Measurements from ENCODE around the gene PLD1. TPM values are rescaled to one million over a fixed set of nuclear protein-coding genes. Genes with fewer than 3 reads are reported as not detected.
"Not testable (repeated sequence)": the region's sequence is repeated elsewhere in the genome, so short reads cannot be mapped to it uniquely, and the experiment has no call there.

PLD1 gene
- polyA plus RNA-seq, 4 donors, result 35.9 to 99.1 (median 72.1) TPM

GRCh38 chr3:171748064-171748924 lies 62.0 kb downstream of the PLD1 start:
- no peak for FAIRE-seq
- H3K4me1 ChIP-seq (ENCODE audit: control insufficient read depth in 3 of 3, insufficient read depth in 2 of 3, low read depth in 1 of 3, low read length in 2 of 3), result peaks cover 3 to 44% (median 6%) of the 10 kb centered on the region in 3 donors
- peak overlapping the region in 1 of 3 donors; percentile 29 for H3K27ac ChIP-seq (ENCODE audit: low read depth in 1 of 3, low read length in 2 of 3)
- H3K9me3 ChIP-seq (ENCODE audit: control insufficient read depth in 2 of 2, insufficient read depth in 1 of 2, low read depth in 1 of 2, low read length in 1 of 2), result peaks cover 0 to 9% of the 10 kb centered on the region in 2 donors
- no peak overlapping the region for H3K4me3 ChIP-seq (ENCODE audit: low read depth in 1 of 3, low read length in 3 of 3)
- H3K27me3 ChIP-seq (ENCODE audit: control insufficient read depth in 3 of 3, insufficient read depth in 3 of 3, low read length in 3 of 3), result no peaks in the 10 kb centered on the region
- DNase-seq, result peak in 1 of 2 donors; percentile 55
- WGBS, 3 donors, result 26 to 46% (median 39%) methylated on average over 7 of the region's 7 CpGs
- peaks cover 0 to 27% (median 0%) of the 10 kb centered on the region in 3 donors for H3K36me3 ChIP-seq (ENCODE audit: control insufficient read depth in 3 of 3, insufficient read depth in 2 of 3, low read depth in 1 of 3, low read length in 3 of 3)

DNA sequence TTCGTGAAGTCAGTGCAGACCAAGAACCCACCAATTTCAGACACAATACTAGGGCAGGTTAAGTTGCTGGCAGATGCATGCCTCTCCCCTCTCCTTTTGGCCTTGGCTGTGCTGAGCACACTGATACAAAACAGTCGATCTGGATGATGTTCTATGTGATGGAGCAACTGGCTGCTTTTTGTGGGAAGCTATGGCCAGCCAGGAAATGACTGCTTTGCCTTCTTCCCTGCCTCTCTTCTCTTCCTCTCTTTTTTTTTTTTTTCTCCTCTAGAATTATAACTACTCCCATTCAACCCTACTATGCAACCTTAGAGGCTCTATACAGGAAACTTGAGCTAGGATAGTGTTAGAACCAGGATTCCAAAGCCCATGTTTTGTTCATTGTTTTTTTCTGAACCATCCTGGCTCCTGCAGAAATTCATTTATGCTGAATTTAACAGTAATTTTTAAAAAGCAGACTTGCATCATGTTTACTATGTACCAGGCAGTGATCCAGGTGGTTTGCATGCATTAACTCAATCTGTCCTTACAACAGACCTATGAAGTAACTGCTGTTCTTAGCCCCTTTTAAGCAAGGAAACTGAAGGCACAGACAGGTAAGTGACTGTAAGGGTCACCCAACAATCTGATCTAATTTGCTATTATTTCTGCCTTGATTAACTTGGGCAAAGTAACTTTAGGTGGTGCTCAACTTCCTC lies 62.9 kb downstream of the PLD1 start:
- DNase-seq, result no peak
- H3K36me3 ChIP-seq (ENCODE audit: control insufficient read depth in 3 of 3, insufficient read depth in 2 of 3, low read depth in 1 of 3, low read length in 3 of 3), result peaks cover 0 to 27% (median 0%) of the 10 kb centered on the region in 3 donors
- H3K4me1 ChIP-seq (ENCODE audit: control insufficient read depth in 3 of 3, insufficient read depth in 2 of 3, low read depth in 1 of 3, low read length in 2 of 3), result peaks cover 4 to 41% (median 6%) of the 10 kb centered on the region in 3 donors
- H3K9me3 ChIP-seq (ENCODE audit: control insufficient read depth in 2 of 2, insufficient read depth in 1 of 2, low read depth in 1 of 2, low read length in 1 of 2), result peaks cover 0 to 9% of the 10 kb centered on the region in 2 donors
- 61 to 85% (median 75%) methylated on average over 2 of the region's 2 CpGs for WGBS, 3 donors
- no peaks in the 10 kb centered on the region for H3K27me3 ChIP-seq (ENCODE audit: control insufficient read depth in 3 of 3, insufficient read depth in 3 of 3, low read length in 3 of 3)
- H3K27ac ChIP-seq (ENCODE audit: low read depth in 1 of 3, low read length in 2 of 3), result peak overlapping the region in 1 of 3 donors; percentile 30
- FAIRE-seq, result no peak
- no peak overlapping the region for H3K4me3 ChIP-seq (ENCODE audit: low read depth in 1 of 3, low read length in 3 of 3)

GRCh38 chr3:171746320-171747222 lies 63.7 kb downstream of the PLD1 start:
- not testable (repeated sequence) for H3K4me3 ChIP-seq (ENCODE audit: low read depth in 1 of 3, low read length in 3 of 3); H3K27ac ChIP-seq (ENCODE audit: low read depth in 1 of 3, low read length in 2 of 3); FAIRE-seq; H3K9me3 ChIP-seq (ENCODE audit: control insufficient read depth in 2 of 2, insufficient read depth in 1 of 2, low read depth in 1 of 2, low read length in 1 of 2); H3K27me3 ChIP-seq (ENCODE audit: control insufficient read depth in 3 of 3, insufficient read depth in 3 of 3, low read length in 3 of 3); DNase-seq
- Histone ChIP-seq H3K4me1 (ENCODE audit: control insufficient read depth in 3 of 3, insufficient read depth in 2 of 3, low read depth in 1 of 3, low read length in 2 of 3) (peaks cover 3 to 43% (median 6%) of the 10 kb centered on the region in 3 donors), H3K36me3 (ENCODE audit: control insufficient read depth in 3 of 3, insufficient read depth in 2 of 3, low read depth in 1 of 3, low read length in 3 of 3) (peaks cover 0 to 31% (median 0%) of the 10 kb centered on the region in 3 donors)
- 87 to 92% (median 88%) methylated on average over 11 of the region's 11 CpGs for WGBS, 3 donors

DNA sequence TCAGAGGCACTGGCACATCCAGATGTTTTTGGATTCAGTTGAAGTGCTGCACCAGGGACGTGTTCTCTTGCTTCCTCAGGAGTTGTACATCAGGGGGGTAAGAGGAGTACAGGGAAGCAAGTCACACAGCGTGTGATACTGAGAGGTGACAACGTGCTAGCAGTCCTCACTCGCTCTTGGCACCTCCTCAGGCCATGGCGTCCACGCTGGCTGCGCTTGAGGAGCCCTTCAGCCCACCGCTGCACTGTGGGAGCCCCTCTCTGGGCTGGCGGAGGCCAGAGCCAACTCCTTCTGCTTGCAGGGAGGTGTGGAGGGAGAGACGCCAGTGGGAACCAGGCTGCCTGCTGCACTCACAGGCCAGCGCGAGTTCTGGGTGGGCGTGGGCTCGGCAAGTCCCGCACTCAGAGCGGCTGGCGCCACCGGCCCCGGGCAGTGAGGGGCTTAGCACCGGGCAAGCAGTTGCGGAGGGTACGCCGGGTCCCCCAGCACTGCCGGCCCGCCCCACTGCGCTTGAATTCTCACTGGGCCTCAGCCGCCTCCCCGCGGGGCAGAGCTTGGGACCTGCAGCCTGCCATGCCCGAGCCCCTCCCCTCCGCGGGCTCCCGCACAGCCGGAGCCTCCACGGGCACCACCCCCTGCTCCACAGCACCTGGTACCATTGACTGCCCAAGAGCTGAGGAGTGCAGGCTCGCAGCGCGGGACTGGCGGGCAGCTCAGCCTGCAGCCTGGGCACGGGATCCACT lies 64.5 kb downstream of the PLD1 start:
- Histone ChIP-seq H3K27ac (ENCODE audit: low read depth in 1 of 3, low read length in 2 of 3) (no peak overlapping the region), H3K4me3 (ENCODE audit: low read depth in 1 of 3, low read length in 3 of 3) (no peak overlapping the region), H3K27me3 (ENCODE audit: control insufficient read depth in 3 of 3, insufficient read depth in 3 of 3, low read length in 3 of 3) (no peaks in the 10 kb centered on the region), H3K36me3 (ENCODE audit: control insufficient read depth in 3 of 3, insufficient read depth in 2 of 3, low read depth in 1 of 3, low read length in 3 of 3) (peaks cover 0 to 31% (median 0%) of the 10 kb centered on the region in 3 donors), H3K4me1 (ENCODE audit: control insufficient read depth in 3 of 3, insufficient read depth in 2 of 3, low read depth in 1 of 3, low read length in 2 of 3) (peaks cover 6 to 47% (median 6%) of the 10 kb centered on the region in 3 donors), H3K9me3 (ENCODE audit: control insufficient read depth in 2 of 2, insufficient read depth in 1 of 2, low read depth in 1 of 2, low read length in 1 of 2) (peaks cover 0 to 9% of the 10 kb centered on the region in 2 donors)
- FAIRE-seq (no peak), DNase-seq (no peak)
- 90 to 94% (median 91%) methylated on average over 30 to 40 of the region's 40 CpGs for WGBS, 3 donors

DNA sequence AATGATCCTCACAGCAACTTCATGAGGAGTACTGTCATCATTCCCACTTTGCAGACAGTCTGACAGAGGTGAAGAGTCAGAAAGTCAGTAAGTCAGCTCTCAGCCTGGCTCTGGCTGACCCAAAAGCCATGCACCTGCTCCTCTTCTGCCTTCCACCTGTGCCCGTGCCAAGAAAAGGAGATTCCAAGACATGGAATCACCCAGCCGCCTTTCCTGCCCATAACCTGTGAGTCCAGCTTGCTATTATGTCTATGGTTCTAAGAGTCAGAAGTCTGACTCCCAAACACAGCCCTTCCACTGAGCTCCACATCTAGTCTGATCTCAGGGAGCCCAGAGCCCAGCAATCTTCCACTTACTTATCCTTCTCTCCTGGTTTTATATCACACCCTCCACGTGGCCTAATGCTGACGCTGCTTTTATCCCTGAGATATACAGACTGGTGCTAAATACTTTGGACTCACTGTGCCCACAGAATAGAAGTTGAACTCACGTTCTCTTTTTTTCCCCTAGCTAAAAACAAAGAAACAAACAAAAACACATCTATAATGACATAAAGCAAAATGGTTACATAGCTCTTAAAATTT lies 66.0 kb downstream of the PLD1 start:
- H3K36me3 ChIP-seq (ENCODE audit: control insufficient read depth in 3 of 3, insufficient read depth in 2 of 3, low read depth in 1 of 3, low read length in 3 of 3), result peaks cover 0 to 31% (median 0%) of the 10 kb centered on the region in 3 donors
- H3K4me1 ChIP-seq (ENCODE audit: control insufficient read depth in 3 of 3, insufficient read depth in 2 of 3, low read depth in 1 of 3, low read length in 2 of 3), result peaks cover 6 to 46% (median 8%) of the 10 kb centered on the region in 3 donors
- WGBS, 3 donors, result 18 to 60% (median 44%) methylated on average over 5 of the region's 5 CpGs
- no peaks in the 10 kb centered on the region for H3K27me3 ChIP-seq (ENCODE audit: control insufficient read depth in 3 of 3, insufficient read depth in 3 of 3, low read length in 3 of 3)
- H3K27ac ChIP-seq (ENCODE audit: low read depth in 1 of 3, low read length in 2 of 3), result peak overlapping the region in 1 of 3 donors; percentile 48
- no peak for FAIRE-seq
- no peak overlapping the region for H3K4me3 ChIP-seq (ENCODE audit: low read depth in 1 of 3, low read length in 3 of 3)
- peak; percentile 57 to 85 for DNase-seq
- H3K9me3 ChIP-seq (ENCODE audit: control insufficient read depth in 2 of 2, insufficient read depth in 1 of 2, low read depth in 1 of 2, low read length in 1 of 2), result peaks cover 0 to 9% of the 10 kb centered on the region in 2 donors

- DNase-seq, result no peak
- 83 to 88% (median 84%) methylated on average over 10 of the region's 10 CpGs for WGBS, 3 donors
- Histone ChIP-seq H3K36me3 (ENCODE audit: control insufficient read depth in 3 of 3, insufficient read depth in 2 of 3, low read depth in 1 of 3, low read length in 3 of 3) (peaks cover 0 to 31% (median 0%) of the 10 kb centered on the region in 3 donors), H3K9me3 (ENCODE audit: control insufficient read depth in 2 of 2, insufficient read depth in 1 of 2, low read depth in 1 of 2, low read length in 1 of 2) (peaks cover 0 to 9% of the 10 kb centered on the region in 2 donors), H3K27ac (ENCODE audit: low read depth in 1 of 3, low read length in 2 of 3) (peak overlapping the region in 1 of 3 donors; percentile 48), H3K4me1 (ENCODE audit: control insufficient read depth in 3 of 3, insufficient read depth in 2 of 3, low read depth in 1 of 3, low read length in 2 of 3) (peaks cover 6 to 46% (median 8%) of the 10 kb centered on the region in 3 donors), H3K27me3 (ENCODE audit: control insufficient read depth in 3 of 3, insufficient read depth in 3 of 3, low read length in 3 of 3) (no peaks in the 10 kb centered on the region), H3K4me3 (ENCODE audit: low read depth in 1 of 3, low read length in 3 of 3) (no peak overlapping the region)
- FAIRE-seq, result no peak
Measured at GRCh38 chr3:171743327-171744157, 66.7 kb downstream of the PLD1 start.

GRCh38 chr3:171741377-171741776 lies 68.9 kb downstream of the PLD1 start:
- FAIRE-seq, result no peak
- Histone ChIP-seq H3K36me3 (ENCODE audit: control insufficient read depth in 3 of 3, insufficient read depth in 2 of 3, low read depth in 1 of 3, low read length in 3 of 3) (peaks cover 0 to 27% (median 3%) of the 10 kb centered on the region in 3 donors), H3K27ac (ENCODE audit: low read depth in 1 of 3, low read length in 2 of 3) (peak overlapping the region in 1 of 3 donors; percentile 36)

More at GRCh38 chr3:171741377-171741776, 68.9 kb downstream of the PLD1 start:
- Histone ChIP-seq H3K27me3 (ENCODE audit: control insufficient read depth in 3 of 3, insufficient read depth in 3 of 3, low read length in 3 of 3) (no peaks in the 10 kb centered on the region), H3K4me1 (ENCODE audit: control insufficient read depth in 3 of 3, insufficient read depth in 2 of 3, low read depth in 1 of 3, low read length in 2 of 3) (peaks cover 8 to 44% (median 10%) of the 10 kb centered on the region in 3 donors), H3K4me3 (ENCODE audit: low read depth in 1 of 3, low read length in 3 of 3) (no peak overlapping the region), H3K9me3 (ENCODE audit: control insufficient read depth in 2 of 2, insufficient read depth in 1 of 2, low read depth in 1 of 2, low read length in 1 of 2) (peaks cover 0 to 4% of the 10 kb centered on the region in 2 donors)
- no peak for DNase-seq
- WGBS, 3 donors, result 5 to 49% (median 23%) methylated on average over 2 of the region's 2 CpGs

All from small intestine (tissue), 7 donors.